ENCODE results near the gene SH3GL1. TPM values are rescaled to one million over a fixed set of nuclear protein-coding genes. Genes with fewer than 3 reads are reported as not detected.
A peak's percentile ranks its signal among the peaks of the same experiment; 100 is the strongest.

Gene SH3GL1
- total RNA-seq, 1 donor: 83.2 TPM

DNA sequence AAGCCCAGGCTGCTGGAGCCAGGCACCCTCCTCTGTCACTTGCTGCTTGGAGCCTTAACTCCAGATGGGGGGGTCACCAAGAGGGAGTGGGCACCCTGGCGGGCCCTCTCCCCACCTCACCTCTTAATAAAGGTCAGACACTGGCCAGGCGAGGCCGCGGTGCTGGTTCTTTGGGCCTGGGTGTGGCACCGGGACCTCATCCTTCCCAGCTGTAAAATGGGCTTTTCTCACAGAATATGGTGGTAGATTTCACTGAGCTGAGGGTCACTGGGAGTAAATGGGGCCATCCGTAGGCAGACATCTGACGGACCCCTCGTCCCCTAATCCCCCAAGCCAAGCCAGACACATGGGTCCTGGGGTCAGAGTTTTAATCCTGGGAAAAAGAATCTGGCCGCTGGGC, 76.7 kb downstream of the SH3GL1 start:
- Histone ChIP-seq H3K79me2 (ENCODE audit: insufficient read depth, low read length) (no peaks in the 10 kb centered on the region), H3K27ac (ENCODE audit: low read depth, low read length) (no peak overlapping the region), H3K4me3 (ENCODE audit: insufficient read depth, low read length) (no peak overlapping the region), H2AFZ (ENCODE audit: low read length) (no peak overlapping the region), H3K4me2 (ENCODE audit: insufficient read depth, low read length) (no peak overlapping the region), H3K36me3 (ENCODE audit: insufficient read depth, low read length) (no peaks in the 10 kb centered on the region), H3K4me1 (ENCODE audit: insufficient read depth, low read length) (peaks cover 5% of the 10 kb centered on the region), H3K9me3 (ENCODE audit: low read depth, low read length) (no peaks in the 10 kb centered on the region), H3K27me3 (ENCODE audit: insufficient read depth, low read length) (peaks cover 10% of the 10 kb centered on the region), H4K20me1 (ENCODE audit: insufficient read depth, low read length) (no peaks in the 10 kb centered on the region)
- peak; percentile 37 for DNase-seq (ENCODE audit: insufficient read length, low spot score, missing footprints)
- TF ChIP-seq CTCF (IDR thresholded peaks at IDR 0.05; ENCODE audit: extremely low read depth, low read depth, low read length): no peak

DNA sequence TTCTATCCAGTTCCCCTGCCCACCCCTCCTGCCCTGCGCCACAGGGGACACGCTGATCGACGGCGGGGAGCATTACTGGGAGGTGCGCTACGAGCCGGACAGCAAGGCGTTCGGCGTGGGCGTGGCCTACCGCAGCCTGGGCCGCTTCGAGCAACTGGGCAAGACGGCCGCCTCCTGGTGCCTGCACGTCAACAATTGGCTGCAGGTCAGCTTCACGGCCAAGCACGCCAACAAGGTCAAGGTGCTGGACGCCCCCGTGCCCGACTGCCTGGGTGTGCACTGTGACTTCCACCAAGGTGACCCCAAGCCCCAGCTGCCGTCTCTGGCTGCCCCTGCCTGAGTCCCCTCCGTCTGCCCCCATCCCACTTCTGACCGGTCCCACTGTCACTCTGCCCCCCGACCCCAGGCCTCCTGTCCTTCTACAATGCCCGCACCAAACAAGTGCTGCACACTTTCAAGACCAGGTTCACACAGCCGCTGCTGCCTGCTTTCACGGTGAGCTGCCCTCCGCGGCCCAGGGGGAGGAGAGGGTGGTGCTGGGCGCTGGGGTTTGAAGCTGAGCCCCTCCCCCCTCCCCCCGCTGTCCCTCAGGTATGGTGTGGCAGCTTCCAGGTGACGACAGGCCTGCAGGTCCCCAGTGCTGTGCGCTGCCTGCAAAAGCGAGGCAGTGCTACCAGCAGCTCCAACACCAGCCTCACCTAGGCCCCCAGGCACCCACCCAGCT, 77.2 kb downstream of the SH3GL1 start:
- no peaks in the 10 kb centered on the region for H3K9me3 ChIP-seq (ENCODE audit: low read depth, low read length)
- H3K4me1 ChIP-seq (ENCODE audit: insufficient read depth, low read length): peaks cover 5% of the 10 kb centered on the region
- H2AFZ ChIP-seq (ENCODE audit: low read length): no peak overlapping the region
- no peaks in the 10 kb centered on the region for H3K36me3 ChIP-seq (ENCODE audit: insufficient read depth, low read length)
- no peaks in the 10 kb centered on the region for H4K20me1 ChIP-seq (ENCODE audit: insufficient read depth, low read length)
- DNase-seq (ENCODE audit: insufficient read length, low spot score, missing footprints): peak; percentile 59
- no peak overlapping the region for H3K4me2 ChIP-seq (ENCODE audit: insufficient read depth, low read length)
- H3K27ac ChIP-seq (ENCODE audit: low read depth, low read length): no peak overlapping the region
- no peak overlapping the region for H3K4me3 ChIP-seq (ENCODE audit: insufficient read depth, low read length)
- H3K79me2 ChIP-seq (ENCODE audit: insufficient read depth, low read length): no peaks in the 10 kb centered on the region
- TF ChIP-seq CTCF (IDR thresholded peaks at IDR 0.05; ENCODE audit: extremely low read depth, low read depth, low read length): no peak
- peaks cover 10% of the 10 kb centered on the region for H3K27me3 ChIP-seq (ENCODE audit: insufficient read depth, low read length)

DNA sequence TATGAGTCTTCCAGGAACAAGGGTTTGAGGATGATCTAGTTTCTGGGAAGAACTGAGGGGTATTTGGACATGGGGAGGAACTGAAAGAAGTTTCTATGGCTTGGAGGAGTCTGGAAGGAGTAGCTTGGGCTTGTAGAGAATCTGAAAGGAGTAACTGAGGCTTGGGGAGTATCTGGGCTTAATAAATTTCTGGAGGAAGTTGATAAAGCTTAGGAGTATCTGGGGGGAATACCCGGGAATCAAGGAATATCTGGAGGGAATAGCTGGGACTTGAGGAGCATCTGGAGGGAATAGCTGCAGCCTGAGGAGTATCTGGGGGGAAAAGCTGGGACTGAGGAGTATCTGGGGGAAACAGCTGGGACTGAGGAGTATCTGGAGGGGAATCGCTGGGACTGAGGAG, 79.9 kb downstream of the SH3GL1 start:
- no peak for TF ChIP-seq CTCF (IDR thresholded peaks at IDR 0.05; ENCODE audit: extremely low read depth, low read depth, low read length)
- Histone ChIP-seq H4K20me1 (ENCODE audit: insufficient read depth, low read length) (no peaks in the 10 kb centered on the region), H3K9me3 (ENCODE audit: low read depth, low read length) (no peaks in the 10 kb centered on the region), H3K4me3 (ENCODE audit: insufficient read depth, low read length) (no peak overlapping the region), H3K36me3 (ENCODE audit: insufficient read depth, low read length) (no peaks in the 10 kb centered on the region), H3K27me3 (ENCODE audit: insufficient read depth, low read length) (no peaks in the 10 kb centered on the region), H2AFZ (ENCODE audit: low read length) (no peak overlapping the region), H3K4me1 (ENCODE audit: insufficient read depth, low read length) (no peaks in the 10 kb centered on the region), H3K4me2 (ENCODE audit: insufficient read depth, low read length) (no peak overlapping the region), H3K27ac (ENCODE audit: low read depth, low read length) (no peak overlapping the region), H3K79me2 (ENCODE audit: insufficient read depth, low read length) (no peaks in the 10 kb centered on the region)
- DNase-seq (ENCODE audit: insufficient read length, low spot score, missing footprints): peak; percentile 52

DNA sequence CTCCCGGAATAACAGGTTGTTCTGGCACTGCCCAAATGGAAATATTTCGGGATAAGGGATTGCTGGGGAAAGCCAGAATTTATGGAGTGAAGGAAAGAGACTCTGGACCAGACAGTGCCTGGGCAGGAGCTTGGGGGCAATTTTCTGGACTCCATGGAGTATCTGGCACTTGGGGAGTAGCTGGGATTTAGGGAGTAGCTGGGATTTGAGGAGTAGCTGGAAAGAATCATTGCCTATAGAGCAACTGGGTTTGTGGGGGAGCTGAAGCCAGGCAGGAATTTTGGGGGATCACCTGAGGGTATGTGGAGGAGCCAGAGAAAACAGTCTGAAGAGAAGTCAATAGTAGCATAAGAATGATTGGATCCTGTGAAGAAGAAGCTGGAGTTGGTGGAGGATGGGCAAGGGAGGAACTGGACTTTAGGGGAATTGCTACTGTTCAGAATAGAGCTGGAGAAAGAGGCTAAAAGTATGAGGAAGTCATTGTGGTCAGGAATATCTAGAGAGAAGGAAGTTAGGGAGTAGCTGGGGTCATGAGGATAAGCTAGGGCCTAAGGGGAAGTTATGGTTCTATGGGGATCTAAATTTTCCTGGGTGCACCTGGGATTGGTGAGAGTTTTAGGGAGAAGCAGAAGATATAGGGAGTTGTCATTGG, 81.2 kb downstream of the SH3GL1 start:
- peak; percentile 44 for DNase-seq (ENCODE audit: insufficient read length, low spot score, missing footprints)
- Histone ChIP-seq H3K4me3 (ENCODE audit: insufficient read depth, low read length) (no peak overlapping the region), H3K79me2 (ENCODE audit: insufficient read depth, low read length) (no peaks in the 10 kb centered on the region), H3K36me3 (ENCODE audit: insufficient read depth, low read length) (no peaks in the 10 kb centered on the region), H3K4me2 (ENCODE audit: insufficient read depth, low read length) (no peak overlapping the region), H3K9me3 (ENCODE audit: low read depth, low read length) (no peaks in the 10 kb centered on the region), H2AFZ (ENCODE audit: low read length) (no peak overlapping the region), H4K20me1 (ENCODE audit: insufficient read depth, low read length) (no peaks in the 10 kb centered on the region), H3K27ac (ENCODE audit: low read depth, low read length) (no peak overlapping the region), H3K4me1 (ENCODE audit: insufficient read depth, low read length) (no peaks in the 10 kb centered on the region), H3K27me3 (ENCODE audit: insufficient read depth, low read length) (no peaks in the 10 kb centered on the region)
- no peak for TF ChIP-seq CTCF (IDR thresholded peaks at IDR 0.05; ENCODE audit: extremely low read depth, low read depth, low read length)
